Fibroblast of lung (primary cell): ENCODE measurements around the gene INSIG2. TPM values are rescaled to one million over a fixed set of nuclear protein-coding genes. Genes with fewer than 3 reads are reported as not detected.
A peak's percentile ranks its signal among the peaks of the same experiment; 100 is the strongest.

Source experiments
- DNase-seq, 2 donors: peaks; one replicate each; pipeline versions ENCODE4 v3.0.0 to v3.0.0-alpha.2; 2010; ENCODE audit warnings: low read depth in 2 of 2
- H2AFZ ChIP-seq: 2 replicates; pipeline ENCODE4 v1.5.1; 2012; ENCODE audit warnings: low read length, control low read depth, inconsistent platforms
- H3K27ac ChIP-seq: 2 replicates; pipeline ENCODE4 v1.5.1; 2011; ENCODE audit warnings: low read length, control low read depth; ENCODE audit not compliant: insufficient read depth
- H3K27me3 ChIP-seq: 2 replicates; pipeline ENCODE4 v1.5.1; 2011; ENCODE audit warnings: mild to moderate bottlenecking, low read length; ENCODE audit not compliant: control insufficient read depth, insufficient read depth
- H3K36me3 ChIP-seq: 2 replicates; pipeline ENCODE4 v1.5.1; 2011; ENCODE audit warnings: low read length; ENCODE audit not compliant: control insufficient read depth, insufficient read depth
- H3K4me1 ChIP-seq: 2 replicates; pipeline ENCODE4 v1.5.1; 2011; ENCODE audit warnings: low read length; ENCODE audit not compliant: control insufficient read depth, insufficient read depth; ENCODE audit errors: extremely low read depth
- H3K4me2 ChIP-seq: 2 replicates; pipeline ENCODE4 v1.5.1; 2011; ENCODE audit warnings: low read length, control low read depth; ENCODE audit not compliant: insufficient read depth; ENCODE audit errors: extremely low read depth
- H3K4me3 ChIP-seq, 4 experiments: fragments of 200-600 bp in 1 of 4; sonication (generic) in 1 of 4; replicated peaks in 1 of 4; 2 replicates each; pipeline ENCODE4 v1.5.1; 2011 to 2016; ENCODE audit warnings: low read length in 4 of 4, low read depth in 3 of 4, mild to moderate bottlenecking in 3 of 4, control low read depth in 2 of 4, inconsistent platforms in 1 of 4, mixed read lengths in 1 of 4; ENCODE audit not compliant: insufficient read depth in 1 of 4; ENCODE audit errors: control extremely low read depth in 1 of 4
- H3K79me2 ChIP-seq: 2 replicates; pipeline ENCODE4 v1.5.1; 2012; ENCODE audit warnings: mild to moderate bottlenecking, low read length, inconsistent platforms; ENCODE audit not compliant: control insufficient read depth, insufficient read depth
- H3K9ac ChIP-seq: 2 replicates; pipeline ENCODE4 v1.5.1; 2011; ENCODE audit warnings: mild to moderate bottlenecking, low read length, control low read depth; ENCODE audit not compliant: insufficient read depth
- H3K9me3 ChIP-seq: 2 replicates; pipeline ENCODE4 v1.5.1; 2012; ENCODE audit warnings: low read depth, low read length; ENCODE audit not compliant: control insufficient read depth, insufficient read depth
- H4K20me1 ChIP-seq: 2 replicates; pipeline ENCODE4 v1.5.1; 2011; ENCODE audit warnings: low read length; ENCODE audit not compliant: control insufficient read depth, insufficient read depth; ENCODE audit errors: extremely low read depth
- EZH2 ChIP-seq: IDR thresholded peaks from 2 replicates; pipeline ENCODE4 v1.5.1; 2012; ENCODE audit warnings: low read length, control low read depth, mild to moderate bottlenecking; ENCODE audit errors: missing control alignments
- polyA plus RNA-seq, 2 donors: library from polyadenylated mRNA; depleted of rRNA in 1 of 2; stranded (reverse) in 1 of 2; unstranded in 1 of 2; fragments of >200 nt; gene quantifications; 2 replicates each; pipeline ENCODE4 v1.2.1, GENCODE V29; 2011 to 2012; ENCODE audit warnings: missing spikeins in 1 of 2
- total RNA-seq: library from RNA; depleted of rRNA; stranded (reverse); fragments of >200 nt; gene quantifications from 2 replicates; pipeline ENCODE4 v1.2.1, GENCODE V29; 2014
- TF ChIP-seq, protein P1 (sequence below), 2 donors: IDR thresholded peaks in 1 of 2; conservative IDR thresholded peaks in 1 of 2; 1 replicate in 1 of 2; 2 replicates in 1 of 2; pipeline ENCODE4 v1.5.1; 2011 to 2012; ENCODE audit warnings: low read length in 2 of 2, control low read depth in 1 of 2, inconsistent platforms in 1 of 2, low read depth in 1 of 2, mild to moderate bottlenecking in 1 of 2

Gene INSIG2
- total and polyA plus RNA-seq, 2 donors (not counting 1 experiment from before 2014, with no cell fraction given) = 9.9 to 31.1 TPM

DNA sequence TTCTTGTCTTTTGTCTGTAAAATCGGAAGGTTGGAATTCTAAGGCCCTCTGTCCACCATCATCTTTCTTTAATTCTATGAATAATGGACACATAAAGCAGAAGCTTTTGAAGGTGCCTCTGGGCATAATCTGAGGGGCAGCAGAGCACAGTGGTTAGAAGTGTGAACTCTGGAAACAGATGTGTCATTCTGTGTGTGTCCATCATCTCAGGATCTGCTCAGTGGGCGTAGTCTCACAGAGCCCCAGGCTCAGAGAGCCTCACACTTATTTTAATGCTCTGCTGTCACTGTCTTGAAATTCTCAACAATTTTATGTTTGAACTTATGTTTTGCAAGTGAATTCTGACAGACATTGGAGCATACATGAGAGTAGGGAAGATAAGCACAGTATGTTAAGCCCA is 43.4 kb upstream of the INSIG2 start:
- peaks cover 6% of the 10 kb centered on the region for H3K27me3 ChIP-seq

DNA sequence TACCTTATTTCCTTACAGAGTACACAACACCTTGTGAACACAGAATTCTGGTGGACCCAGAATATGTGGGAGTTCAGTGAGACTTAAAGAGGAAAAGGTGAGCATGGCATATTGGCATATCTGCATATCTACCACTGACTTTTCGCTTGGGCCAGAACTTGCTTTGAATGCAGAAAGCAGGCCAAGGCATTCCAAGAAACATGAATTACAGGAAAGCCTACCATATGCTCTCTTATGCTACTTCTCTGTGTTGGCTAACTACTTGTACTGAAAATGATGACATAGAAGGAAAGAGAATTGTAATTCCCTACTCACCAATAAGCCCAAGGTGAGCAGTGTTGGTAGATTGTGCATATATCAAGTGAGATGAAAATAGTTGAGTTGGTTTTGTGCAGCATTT is 43.0 kb upstream of the INSIG2 start:
- no peak overlapping the region for H3K4me3 ChIP-seq
- no peak overlapping the region for H3K27ac ChIP-seq
- no peak overlapping the region for H2AFZ ChIP-seq
- H3K9me3 ChIP-seq = no peaks in the 10 kb centered on the region
- H3K4me1 ChIP-seq = no peaks in the 10 kb centered on the region
- no peak overlapping the region for H3K9ac ChIP-seq
- DNase-seq = no peak
- H3K4me2 ChIP-seq = no peak overlapping the region
- H3K27me3 ChIP-seq = peaks cover 6% of the 10 kb centered on the region
- no peaks in the 10 kb centered on the region for H3K79me2 ChIP-seq
- H3K36me3 ChIP-seq = no peaks in the 10 kb centered on the region
- H4K20me1 ChIP-seq = no peaks in the 10 kb centered on the region
- TF ChIP-seq EZH2 = no peak
- TF ChIP-seq, protein P1, sequence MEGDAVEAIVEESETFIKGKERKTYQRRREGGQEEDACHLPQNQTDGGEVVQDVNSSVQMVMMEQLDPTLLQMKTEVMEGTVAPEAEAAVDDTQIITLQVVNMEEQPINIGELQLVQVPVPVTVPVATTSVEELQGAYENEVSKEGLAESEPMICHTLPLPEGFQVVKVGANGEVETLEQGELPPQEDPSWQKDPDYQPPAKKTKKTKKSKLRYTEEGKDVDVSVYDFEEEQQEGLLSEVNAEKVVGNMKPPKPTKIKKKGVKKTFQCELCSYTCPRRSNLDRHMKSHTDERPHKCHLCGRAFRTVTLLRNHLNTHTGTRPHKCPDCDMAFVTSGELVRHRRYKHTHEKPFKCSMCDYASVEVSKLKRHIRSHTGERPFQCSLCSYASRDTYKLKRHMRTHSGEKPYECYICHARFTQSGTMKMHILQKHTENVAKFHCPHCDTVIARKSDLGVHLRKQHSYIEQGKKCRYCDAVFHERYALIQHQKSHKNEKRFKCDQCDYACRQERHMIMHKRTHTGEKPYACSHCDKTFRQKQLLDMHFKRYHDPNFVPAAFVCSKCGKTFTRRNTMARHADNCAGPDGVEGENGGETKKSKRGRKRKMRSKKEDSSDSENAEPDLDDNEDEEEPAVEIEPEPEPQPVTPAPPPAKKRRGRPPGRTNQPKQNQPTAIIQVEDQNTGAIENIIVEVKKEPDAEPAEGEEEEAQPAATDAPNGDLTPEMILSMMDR (conservative IDR thresholded peaks at IDR 0.05 in 1 of 2, IDR thresholded peaks at IDR 0.05 in 1 of 2; ENCODE audit: low read depth in 1 of 2, low read length in 2 of 2) = no peak

More for the DNA sequence above, 43.4 kb upstream of the INSIG2 start:
- Histone ChIP-seq H3K79me2 (no peaks in the 10 kb centered on the region), H3K36me3 (no peaks in the 10 kb centered on the region), H3K9me3 (no peaks in the 10 kb centered on the region), H4K20me1 (no peaks in the 10 kb centered on the region), H3K4me1 (no peaks in the 10 kb centered on the region), H3K4me3 (no peak overlapping the region), H3K9ac (no peak overlapping the region), H2AFZ (no peak overlapping the region), H3K27ac (no peak overlapping the region), H3K4me2 (no peak overlapping the region)
- TF ChIP-seq, protein P1 (conservative IDR thresholded peaks at IDR 0.05 in 1 of 2, IDR thresholded peaks at IDR 0.05 in 1 of 2; ENCODE audit: low read depth in 1 of 2, low read length in 2 of 2) = no peak
- no peak for TF ChIP-seq EZH2
- DNase-seq = no peak

DNA sequence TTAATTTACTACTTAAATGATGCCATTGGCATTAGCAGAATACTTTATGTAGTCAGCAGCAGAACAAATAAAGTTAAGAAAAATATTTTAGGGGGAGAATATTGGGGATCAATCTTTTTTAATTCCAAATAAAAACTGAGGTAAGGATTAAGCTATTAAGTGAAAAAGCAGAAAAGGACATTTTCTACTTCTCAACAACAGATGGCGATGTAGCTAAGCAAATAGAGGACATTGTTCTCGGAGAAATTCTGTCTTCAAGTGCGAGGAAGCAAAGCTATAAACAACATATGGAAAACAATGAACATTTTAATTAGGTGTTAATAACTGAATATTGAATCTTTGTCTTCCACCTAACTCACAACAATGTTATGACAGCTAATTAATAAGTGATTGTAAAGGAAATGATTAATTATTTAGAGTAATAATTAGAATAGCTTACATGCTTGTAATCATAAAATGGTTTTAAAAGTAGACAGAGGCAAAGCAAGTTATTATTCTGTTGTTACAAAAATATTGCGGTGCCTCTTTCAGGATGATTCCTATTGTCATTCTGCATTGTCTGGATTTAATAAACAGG is 41.5 kb upstream of the INSIG2 start:
- H3K4me1 ChIP-seq = no peaks in the 10 kb centered on the region
- H3K36me3 ChIP-seq = no peaks in the 10 kb centered on the region
- no peak overlapping the region for H3K27ac ChIP-seq
- no peak overlapping the region for H3K4me3 ChIP-seq
- H3K4me2 ChIP-seq = no peak overlapping the region
- H3K9me3 ChIP-seq = no peaks in the 10 kb centered on the region
- TF ChIP-seq EZH2 = no peak
- TF ChIP-seq, protein P1 (conservative IDR thresholded peaks at IDR 0.05 in 1 of 2, IDR thresholded peaks at IDR 0.05 in 1 of 2; ENCODE audit: low read depth in 1 of 2, low read length in 2 of 2) = peak; percentile 58 to 63
- peaks cover 5% of the 10 kb centered on the region for H3K27me3 ChIP-seq
- DNase-seq = peak; percentile 48 to 67
- H2AFZ ChIP-seq = no peak overlapping the region
- H4K20me1 ChIP-seq = no peaks in the 10 kb centered on the region
- H3K79me2 ChIP-seq = no peaks in the 10 kb centered on the region
- no peak overlapping the region for H3K9ac ChIP-seq
